HEK293 (cell line): ENCODE measurements around the gene KIF21B.
A peak's percentile ranks its signal among the peaks of the same experiment; 100 is the strongest.

ENCODE experiments used
- CTCF ChIA-PET: fragments of 350-600 bp; formaldehyde crosslinking; extraction: SDS; loops from one replicate; lab custom pipeline; 2021; ENCODE audit warnings: antibody characterized with exemption; lab: Yijun Ruan, JAX
- POLR2A ChIA-PET: fragments of 300-600 bp; formaldehyde crosslinking; extraction: SDS; loops from one replicate; lab custom pipeline; 2020; ENCODE audit warnings: antibody characterized with exemption, inconsistent platforms; lab: Yijun Ruan, JAX
- H3K27ac ChIP-seq: fragments of 200-500 bp; sonication (Bioruptor generic); 2 replicates; pipeline ENCODE4 v1.5.1; 2014; ENCODE audit warnings: low read depth, low read length, control low read depth, inconsistent platforms; ENCODE audit errors: extremely low read depth
- H3K36me3 ChIP-seq, 2 experiments: fragments of 200-500 bp in 1 of 2; sonication (Bioruptor generic) in 1 of 2; 1 replicate in 1 of 2; 2 replicates in 1 of 2; pipeline ENCODE4 v1.5.1; 2014 to 2017; ENCODE audit warnings: inconsistent platforms in 2 of 2, low read length in 2 of 2; ENCODE audit not compliant: control insufficient read depth in 2 of 2, insufficient read depth in 1 of 2
- H3K4me1 ChIP-seq: fragments of 200-500 bp; sonication (Bioruptor generic); 2 replicates; pipeline ENCODE4 v1.5.1; 2014; ENCODE audit warnings: mild to moderate bottlenecking, low read length, inconsistent platforms; ENCODE audit not compliant: control insufficient read depth, insufficient read depth
- H3K4me3 ChIP-seq: 2 replicates; pipeline ENCODE4 v1.5.1; 2011; ENCODE audit warnings: low read depth, mild to moderate bottlenecking, control low read depth, low read length, moderate library complexity
- H3K9me3 ChIP-seq: fragments of 200-500 bp; sonication (Bioruptor generic); 2 replicates; pipeline ENCODE4 v1.5.1; 2014; ENCODE audit warnings: low read depth, low read length, inconsistent platforms; ENCODE audit not compliant: control insufficient read depth, insufficient read depth
- EGR2 ChIP-seq: fragments of 450-650 bp; formaldehyde crosslinking; IDR thresholded peaks from 2 replicates; pipeline ENCODE4 v1.5.1; 2016; ENCODE audit warnings: low read depth, missing biosample characterization, missing genetic modification characterization
- GLIS2 ChIP-seq: fragments of 450-650 bp; formaldehyde crosslinking; IDR thresholded peaks from 2 replicates; pipeline ENCODE4 v1.5.1; 2016; ENCODE audit warnings: missing biosample characterization, missing genetic modification characterization
- KLF16 ChIP-seq: fragments of 450-650 bp; formaldehyde crosslinking; IDR thresholded peaks from 2 replicates; pipeline ENCODE4 v1.5.1; 2017; ENCODE audit warnings: missing biosample characterization, missing genetic modification characterization
- MYNN ChIP-seq: fragments of 450-650 bp; formaldehyde crosslinking; IDR thresholded peaks from 2 replicates; pipeline ENCODE4 v1.5.1; 2016; ENCODE audit warnings: missing biosample characterization, missing genetic modification characterization, borderline replicate concordance
- PATZ1 ChIP-seq: fragments of 450-650 bp; formaldehyde crosslinking; IDR thresholded peaks from 2 replicates; pipeline ENCODE4 v1.5.1; 2016; ENCODE audit warnings: missing biosample characterization, missing genetic modification characterization
- PRDM10 ChIP-seq: fragments of 450-650 bp; formaldehyde crosslinking; IDR thresholded peaks from 2 replicates; pipeline ENCODE4 v1.5.1; 2016; ENCODE audit warnings: missing biosample characterization, missing genetic modification characterization
- PRDM6 ChIP-seq: fragments of 450-650 bp; formaldehyde crosslinking; IDR thresholded peaks from 2 replicates; pipeline ENCODE4 v1.5.1; 2017; ENCODE audit warnings: missing biosample characterization, missing genetic modification characterization
- TRIM28 ChIP-seq: IDR thresholded peaks from 2 replicates; pipeline ENCODE4 v1.6.1; 2011; ENCODE audit warnings: low read length, control low read depth, borderline replicate concordance
- ZBTB20 ChIP-seq: fragments of 450-650 bp; formaldehyde crosslinking; IDR thresholded peaks from 2 replicates; pipeline ENCODE4 v1.5.1; 2016; ENCODE audit warnings: missing biosample characterization, missing genetic modification characterization
- ZBTB21 ChIP-seq: fragments of 450-650 bp; formaldehyde crosslinking; IDR thresholded peaks from 2 replicates; pipeline ENCODE4 v1.5.1; 2017; ENCODE audit warnings: missing biosample characterization, missing genetic modification characterization
- ZBTB8A ChIP-seq: fragments of 450-650 bp; formaldehyde crosslinking; IDR thresholded peaks from 2 replicates; pipeline ENCODE4 v1.5.1; 2016; ENCODE audit warnings: missing biosample characterization, missing genetic modification characterization
- ZNF112 ChIP-seq: fragments of 450-650 bp; formaldehyde crosslinking; IDR thresholded peaks from 2 replicates; pipeline ENCODE4 v1.5.0; 2017; ENCODE audit warnings: missing biosample characterization, missing genetic modification characterization
- ZNF121 ChIP-seq: fragments of 450-650 bp; formaldehyde crosslinking; IDR thresholded peaks from 2 replicates; pipeline ENCODE4 v1.5.1; 2016; ENCODE audit warnings: missing biosample characterization, missing genetic modification characterization
- ZNF146 ChIP-seq: fragments of 450-650 bp; formaldehyde crosslinking; IDR thresholded peaks from 2 replicates; pipeline ENCODE4 v1.5.1; 2016; ENCODE audit warnings: missing biosample characterization, missing genetic modification characterization
- ZNF148 ChIP-seq: fragments of 450-650 bp; formaldehyde crosslinking; IDR thresholded peaks from 2 replicates; pipeline ENCODE4 v1.5.0; 2017; ENCODE audit warnings: missing biosample characterization, missing genetic modification characterization, borderline replicate concordance
- ZNF366 ChIP-seq: fragments of 450-650 bp; formaldehyde crosslinking; conservative IDR thresholded peaks from 2 replicates; pipeline ENCODE4 v1.5.1; 2016; ENCODE audit warnings: missing biosample characterization, missing genetic modification characterization
- ZNF37A ChIP-seq: fragments of 450-650 bp; IDR thresholded peaks from 2 replicates; pipeline ENCODE4 v1.5.1; 2018; ENCODE audit warnings: missing biosample characterization, missing genetic modification characterization
- ZNF488 ChIP-seq: fragments of 450-650 bp; formaldehyde crosslinking; IDR thresholded peaks from 2 replicates; pipeline ENCODE4 v1.5.1; 2016; ENCODE audit warnings: missing biosample characterization, missing genetic modification characterization
- ZNF549 ChIP-seq: fragments of 450-650 bp; IDR thresholded peaks from 2 replicates; pipeline ENCODE4 v1.5.1; 2018; ENCODE audit warnings: missing biosample characterization, missing genetic modification characterization, mild to moderate bottlenecking, inconsistent platforms, moderate library complexity
- ZNF571 ChIP-seq: fragments of 450-650 bp; formaldehyde crosslinking; IDR thresholded peaks from 2 replicates; pipeline ENCODE4 v1.5.0; 2017; ENCODE audit warnings: missing biosample characterization, missing genetic modification characterization
- ZNF629 ChIP-seq: fragments of 450-650 bp; formaldehyde crosslinking; IDR thresholded peaks from 2 replicates; pipeline ENCODE4 v1.5.1; 2017; ENCODE audit warnings: missing biosample characterization, missing genetic modification characterization
- ZNF664 ChIP-seq: fragments of 450-650 bp; formaldehyde crosslinking; IDR thresholded peaks from 2 replicates; pipeline ENCODE4 v1.5.1; 2016; ENCODE audit warnings: missing biosample characterization, missing genetic modification characterization
- ZNF747 ChIP-seq: fragments of 450-650 bp; formaldehyde crosslinking; IDR thresholded peaks from 2 replicates; pipeline ENCODE4 v1.5.1; 2016; ENCODE audit warnings: missing biosample characterization, missing genetic modification characterization
- ZNF791 ChIP-seq: fragments of 450-650 bp; formaldehyde crosslinking; IDR thresholded peaks from 2 replicates; pipeline ENCODE4 v1.5.1; 2016; ENCODE audit warnings: missing biosample characterization, missing genetic modification characterization
- ZSCAN4 ChIP-seq: fragments of 450-650 bp; formaldehyde crosslinking; IDR thresholded peaks from 2 replicates; pipeline ENCODE4 v1.5.1; 2017; ENCODE audit warnings: missing biosample characterization, missing genetic modification characterization

KIF21B gene

GRCh38 chr1:201020721-201021629 is 2.5 kb downstream of the KIF21B start:
- ChIA-PET CTCF (interaction anchor here (0.7 to 9.6 kb wide), 13 partner anchors 10 to 398 kb away, joined by 3 to 65 read pairs (median 5); no protein-coding TSS in a partner anchor), POLR2A (interaction anchor here (0.6 to 0.7 kb wide), 3 partner anchors 12 to 283 kb away, joined by 3 to 7 read pairs (median 6); no protein-coding TSS in a partner anchor)
- Histone ChIP-seq H3K27ac (no peak overlapping the region), H3K36me3 (no peaks in the 10 kb centered on the region), H3K4me3 (no peak overlapping the region), H3K9me3 (no peaks in the 10 kb centered on the region), H3K4me1 (peaks cover 5% of the 10 kb centered on the region)
- TF ChIP-seq ZNF366 (tag by site-specific recombination) (0 out of 2 replicates have a peak, but pooled peaks have one; percentile 9), ZNF121 (tag by site-specific recombination) (no peak), GLIS2 (tag by site-specific recombination) (0 out of 2 replicates have a peak, but pooled peaks have one; percentile 14), ZBTB20 (tag by site-specific recombination) (peak; percentile 68), MYNN (tag by site-specific recombination) (no peak), ZNF549 (tag by site-specific recombination) (no peak), EGR2 (tag by site-specific recombination) (0 out of 2 replicates have a peak, but pooled peaks have one; percentile 11), ZSCAN4 (0 out of 2 replicates have a peak, but pooled peaks have one; percentile 43), KLF16 (tag by site-specific recombination) (no peak), ZBTB21 (tag by site-specific recombination) (no peak), ZBTB8A (tag by site-specific recombination) (no peak), TRIM28 (no peak), ZNF488 (tag by site-specific recombination) (no peak), PRDM10 (tag by site-specific recombination) (peak; percentile 69), PATZ1 (tag by site-specific recombination) (0 out of 2 replicates have a peak, but pooled peaks have one; percentile 22), ZNF629 (tag by site-specific recombination) (no peak), PRDM6 (no peak), ZNF146 (tag by site-specific recombination) (no peak), ZNF37A (tag by site-specific recombination) (no peak), ZNF571 (tag by site-specific recombination) (no peak), ZNF791 (tag by site-specific recombination) (no peak), ZNF747 (no peak), ZNF664 (tag by site-specific recombination) (no peak), ZNF148 (tag by site-specific recombination) (no peak), ZNF112 (tag by site-specific recombination) (no peak)
